ENCODE data around the gene GTPBP3.

GRCh38 chr19:17292301-17293074 is 44.9 kb upstream of the GTPBP3 start:
- TF ChIP-seq CTCF (IDR thresholded peaks at IDR 0.05): peak; percentile 57 to 70
- TF ChIP-seq POLR2A (IDR thresholded peaks at IDR 0.05): no peak
- TF ChIP-seq POLR2AphosphoS5 (IDR thresholded peaks at IDR 0.05): no peak
- TF ChIP-seq EP300 (IDR thresholded peaks at IDR 0.05): no peak
